GM21447 (cell line): ENCODE data around the gene RHOU.
"Not testable (repeated sequence)": the region's sequence is repeated elsewhere in the genome, so short reads cannot be mapped to it uniquely, and the experiment has no call there.

Experiments
- ATAC-seq: cut with Tn5 transposase; IDR thresholded peaks from one replicate; pipeline ENCODE4 v1.9.1; 2021; ENCODE audit not compliant: unreplicated experiment

Gene RHOU

GRCh38 chr1:228755800-228756199 is 20.5 kb downstream of the RHOU start:
- no peak for ATAC-seq

DNA sequence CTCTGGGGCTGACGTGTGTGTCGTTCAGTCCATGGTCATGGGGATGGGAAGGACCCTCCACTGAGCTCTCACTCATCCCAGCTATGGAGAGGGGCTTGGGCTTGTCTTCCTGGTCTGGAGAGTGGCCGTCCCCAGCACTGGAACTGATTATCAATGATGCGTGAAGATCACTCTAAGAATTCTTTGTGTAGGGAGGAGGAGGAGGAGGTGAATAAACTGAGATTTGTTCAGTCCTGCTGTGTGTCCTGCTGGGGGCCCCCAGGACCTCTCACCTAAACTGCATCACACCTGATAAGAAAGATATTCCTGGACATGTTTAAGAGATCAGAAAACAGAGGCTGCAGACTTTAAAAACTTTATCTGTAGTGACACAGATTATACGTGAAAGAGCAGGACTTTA is 21.2 kb downstream of the RHOU start:
- ATAC-seq: no peak

DNA sequence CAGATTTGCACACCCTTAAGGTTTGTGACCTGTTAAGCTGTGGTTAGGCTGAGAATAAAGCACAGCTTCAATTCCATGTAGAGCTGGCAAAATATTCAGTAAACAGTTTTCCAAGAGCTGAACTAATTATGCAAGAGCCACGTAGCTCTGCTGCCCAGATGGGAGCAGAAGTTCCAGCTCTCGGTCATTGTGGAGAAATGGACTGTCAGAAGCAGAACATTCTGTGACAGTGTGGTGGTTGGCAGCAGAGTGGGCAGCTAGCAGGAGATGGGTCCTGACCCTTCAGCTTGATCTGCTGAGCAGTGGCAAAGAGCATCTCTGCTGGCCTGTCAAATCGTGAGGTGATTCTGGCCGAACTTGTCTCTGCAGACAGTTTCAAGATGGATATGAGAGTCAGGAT is 23.2 kb downstream of the RHOU start:
- ATAC-seq: no peak

GRCh38 chr1:228760979-228761378 is 25.7 kb downstream of the RHOU start:
- ATAC-seq: no peak

DNA sequence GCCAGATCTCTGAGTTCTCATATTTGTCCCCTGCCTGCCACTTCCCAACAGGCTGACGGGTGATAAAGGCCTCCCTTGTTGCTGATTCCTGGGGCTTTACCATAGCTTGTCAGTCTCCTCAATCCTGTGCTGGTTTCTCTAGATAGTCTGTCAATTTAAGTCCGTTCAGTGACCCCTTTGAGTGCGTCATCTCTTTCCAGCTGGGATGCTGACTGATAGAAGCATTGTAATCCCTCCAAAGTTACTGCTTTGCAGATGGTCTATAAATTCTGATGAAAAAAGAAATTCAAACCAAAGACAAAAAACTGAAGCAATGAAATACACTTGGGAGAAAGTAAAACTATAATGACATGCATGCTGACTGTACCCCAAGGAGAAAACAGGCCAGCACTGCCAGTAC is 28.3 kb downstream of the RHOU start:
- ATAC-seq: no peak

GRCh38 chr1:228765168-228765946 is 30.1 kb downstream of the RHOU start:
- ATAC-seq: no peak

GRCh38 chr1:228766788-228767187 is 31.5 kb downstream of the RHOU start:
- ATAC-seq: no peak

DNA sequence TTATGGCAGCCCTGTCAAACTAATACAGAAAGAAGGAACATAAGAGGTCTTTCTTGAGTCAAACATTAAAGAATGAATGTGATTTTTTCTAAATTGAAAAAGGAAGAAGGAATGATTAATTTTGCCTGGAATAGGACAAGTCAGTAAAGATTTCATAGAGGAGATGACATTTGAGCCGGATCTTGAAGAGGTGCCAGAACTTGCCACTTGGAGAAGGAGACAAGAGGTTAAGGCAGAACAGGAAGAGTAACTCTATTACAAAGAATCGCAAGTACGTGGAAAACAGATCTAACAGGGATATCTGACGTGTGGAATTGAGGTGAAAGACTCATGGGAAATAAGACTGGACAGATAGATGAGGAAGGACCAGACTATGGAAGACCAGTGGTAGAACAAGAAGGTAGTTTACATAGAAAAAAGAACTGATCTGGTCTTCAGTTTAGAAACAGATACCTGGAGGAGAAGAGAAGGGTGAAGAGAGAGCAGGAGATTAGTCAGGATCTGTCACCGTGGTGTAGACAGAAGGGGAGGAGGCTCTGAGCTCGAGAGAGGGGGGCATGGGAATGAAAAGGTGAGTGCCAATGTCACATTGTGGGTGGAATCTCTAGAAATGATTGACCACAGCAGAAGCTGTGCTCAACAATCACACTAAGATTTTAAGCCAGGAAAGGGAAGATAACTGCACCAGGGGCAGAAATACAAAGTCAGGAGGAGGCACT is 32.5 kb downstream of the RHOU start:
- no peak for ATAC-seq

DNA sequence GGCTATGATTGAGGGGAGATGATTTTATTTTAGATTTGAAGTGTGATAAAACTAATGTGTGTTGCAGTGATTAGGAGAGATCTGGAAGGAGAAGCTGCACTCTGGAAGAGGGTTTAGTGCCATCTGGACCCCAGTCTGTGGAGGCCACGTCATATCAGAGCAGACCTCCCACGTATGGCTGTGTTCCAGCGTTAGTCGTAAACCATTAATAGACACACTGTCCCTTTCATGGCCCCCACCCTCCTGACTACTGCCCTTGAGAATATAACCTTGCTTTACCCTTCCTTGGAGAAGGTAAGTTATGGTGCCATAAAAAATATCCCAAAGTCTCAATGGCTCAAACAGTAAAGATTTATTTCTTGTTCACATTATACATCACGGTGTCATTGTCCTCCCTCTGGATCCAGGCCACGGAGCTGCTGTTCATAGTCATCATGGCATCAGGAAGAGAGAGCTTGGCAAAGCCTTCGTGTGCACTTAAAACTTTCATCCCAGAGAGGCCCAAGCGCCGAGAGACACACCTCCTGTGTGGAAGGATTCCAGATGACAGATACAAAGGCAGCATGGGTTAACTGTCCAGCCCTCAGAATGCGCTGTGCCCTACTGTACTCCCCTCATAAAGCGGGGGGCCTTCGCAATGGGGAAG is 33.2 kb downstream of the RHOU start:
- ATAC-seq: no peak

- no peak for ATAC-seq
Observed at GRCh38 chr1:228770779-228771223, 35.5 kb downstream of the RHOU start.

DNA sequence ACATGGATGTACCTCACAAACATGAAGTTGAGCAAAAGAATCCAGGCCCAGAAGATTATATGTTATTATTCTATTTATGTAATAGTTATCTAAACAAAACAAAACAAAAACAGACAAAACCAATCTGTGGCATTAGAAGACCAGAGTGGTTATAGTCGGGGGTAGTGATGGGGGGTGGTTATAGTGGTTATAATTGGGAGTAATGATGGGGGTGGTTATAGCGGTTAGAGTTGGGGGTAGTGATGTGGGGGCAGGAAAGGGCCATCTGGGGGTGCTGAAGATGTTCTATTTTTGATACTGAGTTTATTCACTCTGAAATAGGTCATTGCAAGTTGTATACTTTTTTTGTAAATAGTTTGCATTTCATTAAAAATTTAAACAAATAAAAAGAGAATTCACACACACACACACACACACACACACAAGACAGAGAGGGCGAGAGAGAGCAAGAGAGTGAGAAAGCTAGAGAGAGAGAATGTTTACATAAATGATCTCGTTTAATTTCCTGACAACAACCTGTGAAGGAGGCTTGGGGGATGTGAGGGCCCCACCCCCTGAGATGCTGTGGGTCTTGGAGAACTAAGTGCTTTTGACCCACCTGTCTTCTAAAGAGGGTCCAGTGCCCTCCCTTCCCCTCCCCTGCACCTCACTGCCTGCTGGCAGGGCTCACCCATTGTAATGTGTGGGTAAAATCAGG is 37.4 kb downstream of the RHOU start:
- ATAC-seq: no peak

DNA sequence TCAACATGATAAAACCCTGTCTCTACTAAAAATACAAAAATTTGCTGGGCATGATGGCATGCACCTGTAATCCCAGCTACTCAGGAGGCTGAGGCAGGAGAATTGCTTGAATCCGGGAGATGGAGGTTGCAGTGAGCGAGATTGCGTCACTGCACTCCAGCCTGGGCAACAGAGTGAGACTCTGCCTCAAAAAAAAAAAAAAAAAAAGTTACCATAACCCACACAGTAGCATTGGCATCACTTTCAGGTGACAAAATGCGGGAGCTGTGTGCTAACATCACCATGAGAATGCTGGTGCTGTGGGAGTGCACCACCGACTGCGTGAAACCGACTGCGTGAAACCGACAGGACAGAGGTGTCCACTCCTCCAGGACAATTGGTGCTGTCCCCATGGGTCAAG is 40.7 kb downstream of the RHOU start:
- ATAC-seq: not testable (repeated sequence)

DNA sequence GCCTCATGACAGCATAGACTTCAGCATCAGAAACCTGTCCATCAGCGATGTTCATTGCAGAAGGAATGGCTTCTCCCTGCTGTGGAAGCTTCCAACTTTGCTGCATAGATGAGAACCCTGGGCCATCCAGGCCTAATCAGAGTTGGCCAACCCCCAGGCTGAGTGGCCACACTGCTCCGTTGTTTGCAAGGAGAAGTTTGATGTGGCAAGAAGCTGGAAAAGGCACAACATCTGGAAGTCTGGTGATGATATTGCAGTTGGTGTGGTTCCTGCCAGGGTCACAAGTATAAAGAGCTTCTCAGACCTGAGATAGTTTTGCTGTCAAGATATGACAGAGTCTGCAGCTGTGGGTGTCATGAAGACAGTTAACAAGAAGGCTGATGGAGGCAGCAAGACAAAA is 41.2 kb downstream of the RHOU start:
- ATAC-seq: no peak

GRCh38 chr1:228777236-228777635 is 42.0 kb downstream of the RHOU start:
- no peak for ATAC-seq

DNA sequence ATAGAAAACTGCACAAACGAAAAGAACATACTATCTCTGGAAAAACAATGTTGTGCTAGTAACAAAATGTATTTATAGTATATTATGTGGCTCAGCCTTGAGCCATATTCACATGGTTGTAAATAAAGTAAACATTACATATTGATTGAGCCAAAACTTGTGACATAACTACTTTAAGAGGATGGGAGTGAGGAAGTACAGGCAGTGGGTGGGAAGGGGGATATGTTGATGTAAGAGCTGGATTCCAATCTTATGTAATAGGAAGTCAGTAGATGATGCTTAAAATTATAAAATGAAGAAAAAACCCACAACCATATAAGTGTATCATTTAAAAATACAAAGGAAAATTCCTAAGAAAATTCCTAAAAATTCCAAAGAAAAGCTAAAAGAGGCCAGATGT is 42.7 kb downstream of the RHOU start:
- ATAC-seq: no peak

- ATAC-seq: no peak
Observed at GRCh38 chr1:228778466-228778865, 43.2 kb downstream of the RHOU start.

- no peak for ATAC-seq
Observed at GRCh38 chr1:228778961-228779360, 43.7 kb downstream of the RHOU start.

DNA sequence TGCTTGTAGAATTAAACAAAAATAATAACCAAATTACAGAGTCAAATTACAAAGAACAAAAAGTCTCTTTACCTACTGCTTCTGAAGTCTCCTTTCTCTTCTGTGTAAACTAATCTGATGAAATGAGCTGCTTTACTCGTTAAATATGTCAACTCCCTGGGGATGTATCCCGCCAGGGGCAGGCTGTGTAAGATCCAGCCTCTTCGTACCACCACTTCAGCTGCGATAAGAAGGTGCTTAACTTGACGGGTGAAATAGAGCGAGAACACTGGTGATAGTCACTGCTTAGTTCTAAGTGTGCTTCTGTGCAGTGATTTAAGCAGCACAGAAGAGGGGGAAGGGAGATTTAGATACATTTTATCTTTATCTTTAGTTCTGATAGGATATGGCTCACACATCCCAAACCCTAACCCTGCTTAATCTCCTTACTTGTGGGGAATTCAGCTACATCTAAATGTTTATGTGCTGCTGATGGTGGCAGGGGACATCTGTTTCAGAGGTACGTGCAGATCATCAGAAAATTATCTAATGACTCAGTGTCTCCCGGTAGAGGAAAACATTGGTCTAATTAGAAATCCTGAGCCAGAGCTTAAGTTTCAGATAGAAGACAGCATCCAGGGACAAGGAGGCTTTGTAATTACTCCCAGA is 46.0 kb downstream of the RHOU start:
- ATAC-seq: no peak

- ATAC-seq: no peak
Observed at GRCh38 chr1:228781809-228782661, 46.8 kb downstream of the RHOU start.
